ENCODE data around the gene PAPSS1. TPM values are rescaled to one million over a fixed set of nuclear protein-coding genes. Genes with fewer than 3 reads are reported as not detected.

PAPSS1 gene
- total and polyA plus RNA-seq, 2 donors (not counting 1 experiment from before 2014, with no cell fraction given), result 59.9 to 70.3 TPM

DNA sequence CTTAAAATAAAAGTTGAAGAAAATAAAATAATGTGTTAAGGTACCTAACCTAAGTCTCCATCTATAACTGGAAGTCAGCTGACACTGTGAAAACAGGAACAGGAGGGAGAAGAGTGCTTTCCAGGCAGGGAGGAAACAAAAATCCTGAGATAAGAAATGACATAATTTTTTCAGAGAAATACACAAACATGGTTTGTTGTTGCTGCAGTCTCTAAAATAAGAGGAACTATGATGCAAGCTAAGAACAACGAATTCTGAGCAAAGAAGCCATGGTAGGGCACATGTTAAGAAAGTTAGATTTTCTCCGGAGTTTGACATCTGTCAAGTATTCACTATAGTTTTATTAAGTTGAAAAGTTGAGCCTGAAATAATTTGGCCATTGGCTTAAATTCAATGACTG is 26.9 kb downstream of the PAPSS1 start:
- no peak overlapping the region for H2AFZ ChIP-seq (ENCODE audit: low read length)
- H4K20me1 ChIP-seq (ENCODE audit: control insufficient read depth, extremely low read depth, insufficient read depth, low read length), result no peaks in the 10 kb centered on the region
- H3K4me3 ChIP-seq (replicated peaks in 1 of 4; ENCODE audit: control extremely low read depth in 1 of 4, insufficient read depth in 1 of 4, low read depth in 3 of 4, low read length in 4 of 4), result no peak overlapping the region
- no peak for TF ChIP-seq EZH2 (IDR thresholded peaks at IDR 0.05; ENCODE audit: low read length, missing control alignments)
- TF ChIP-seq, protein P1, sequence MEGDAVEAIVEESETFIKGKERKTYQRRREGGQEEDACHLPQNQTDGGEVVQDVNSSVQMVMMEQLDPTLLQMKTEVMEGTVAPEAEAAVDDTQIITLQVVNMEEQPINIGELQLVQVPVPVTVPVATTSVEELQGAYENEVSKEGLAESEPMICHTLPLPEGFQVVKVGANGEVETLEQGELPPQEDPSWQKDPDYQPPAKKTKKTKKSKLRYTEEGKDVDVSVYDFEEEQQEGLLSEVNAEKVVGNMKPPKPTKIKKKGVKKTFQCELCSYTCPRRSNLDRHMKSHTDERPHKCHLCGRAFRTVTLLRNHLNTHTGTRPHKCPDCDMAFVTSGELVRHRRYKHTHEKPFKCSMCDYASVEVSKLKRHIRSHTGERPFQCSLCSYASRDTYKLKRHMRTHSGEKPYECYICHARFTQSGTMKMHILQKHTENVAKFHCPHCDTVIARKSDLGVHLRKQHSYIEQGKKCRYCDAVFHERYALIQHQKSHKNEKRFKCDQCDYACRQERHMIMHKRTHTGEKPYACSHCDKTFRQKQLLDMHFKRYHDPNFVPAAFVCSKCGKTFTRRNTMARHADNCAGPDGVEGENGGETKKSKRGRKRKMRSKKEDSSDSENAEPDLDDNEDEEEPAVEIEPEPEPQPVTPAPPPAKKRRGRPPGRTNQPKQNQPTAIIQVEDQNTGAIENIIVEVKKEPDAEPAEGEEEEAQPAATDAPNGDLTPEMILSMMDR (conservative IDR thresholded peaks at IDR 0.05 in 1 of 2, IDR thresholded peaks at IDR 0.05 in 1 of 2; ENCODE audit: low read depth in 1 of 2, low read length in 2 of 2), result no peak
- no peaks in the 10 kb centered on the region for H3K79me2 ChIP-seq (ENCODE audit: control insufficient read depth, insufficient read depth, low read length)
- H3K9ac ChIP-seq (ENCODE audit: insufficient read depth, low read length), result no peak overlapping the region
- H3K27ac ChIP-seq (ENCODE audit: insufficient read depth, low read length), result no peak overlapping the region
- H3K4me1 ChIP-seq (ENCODE audit: control insufficient read depth, extremely low read depth, insufficient read depth, low read length), result peaks cover 3% of the 10 kb centered on the region
- no peak overlapping the region for H3K4me2 ChIP-seq (ENCODE audit: extremely low read depth, insufficient read depth, low read length)
- no peaks in the 10 kb centered on the region for H3K36me3 ChIP-seq (ENCODE audit: control insufficient read depth, insufficient read depth, low read length)
- no peak for DNase-seq (ENCODE audit: low read depth in 2 of 2)
- H3K27me3 ChIP-seq (ENCODE audit: control insufficient read depth, insufficient read depth, low read length), result no peaks in the 10 kb centered on the region
- H3K9me3 ChIP-seq (ENCODE audit: control insufficient read depth, insufficient read depth, low read depth, low read length), result no peaks in the 10 kb centered on the region

- DNase-seq (ENCODE audit: low read depth in 2 of 2), result no peak
- no peaks in the 10 kb centered on the region for H4K20me1 ChIP-seq (ENCODE audit: control insufficient read depth, extremely low read depth, insufficient read depth, low read length)
- H3K27me3 ChIP-seq (ENCODE audit: control insufficient read depth, insufficient read depth, low read length), result no peaks in the 10 kb centered on the region
- no peak overlapping the region for H3K4me2 ChIP-seq (ENCODE audit: extremely low read depth, insufficient read depth, low read length)
- no peaks in the 10 kb centered on the region for H3K36me3 ChIP-seq (ENCODE audit: control insufficient read depth, insufficient read depth, low read length)
- no peak overlapping the region for H2AFZ ChIP-seq (ENCODE audit: low read length)
- no peaks in the 10 kb centered on the region for H3K9me3 ChIP-seq (ENCODE audit: control insufficient read depth, insufficient read depth, low read depth, low read length)
- H3K4me1 ChIP-seq (ENCODE audit: control insufficient read depth, extremely low read depth, insufficient read depth, low read length), result peaks cover 3% of the 10 kb centered on the region
- no peak overlapping the region for H3K27ac ChIP-seq (ENCODE audit: insufficient read depth, low read length)
- no peak overlapping the region for H3K4me3 ChIP-seq (replicated peaks in 1 of 4; ENCODE audit: control extremely low read depth in 1 of 4, insufficient read depth in 1 of 4, low read depth in 3 of 4, low read length in 4 of 4)
- no peaks in the 10 kb centered on the region for H3K79me2 ChIP-seq (ENCODE audit: control insufficient read depth, insufficient read depth, low read length)
- no peak for TF ChIP-seq EZH2 (IDR thresholded peaks at IDR 0.05; ENCODE audit: low read length, missing control alignments)
- TF ChIP-seq, protein P1 (conservative IDR thresholded peaks at IDR 0.05 in 1 of 2, IDR thresholded peaks at IDR 0.05 in 1 of 2; ENCODE audit: low read depth in 1 of 2, low read length in 2 of 2), result no peak
- no peak overlapping the region for H3K9ac ChIP-seq (ENCODE audit: insufficient read depth, low read length)
These were observed 27.8 kb downstream of the PAPSS1 start for GRCh38 chr4:107692202-107692601.

DNA sequence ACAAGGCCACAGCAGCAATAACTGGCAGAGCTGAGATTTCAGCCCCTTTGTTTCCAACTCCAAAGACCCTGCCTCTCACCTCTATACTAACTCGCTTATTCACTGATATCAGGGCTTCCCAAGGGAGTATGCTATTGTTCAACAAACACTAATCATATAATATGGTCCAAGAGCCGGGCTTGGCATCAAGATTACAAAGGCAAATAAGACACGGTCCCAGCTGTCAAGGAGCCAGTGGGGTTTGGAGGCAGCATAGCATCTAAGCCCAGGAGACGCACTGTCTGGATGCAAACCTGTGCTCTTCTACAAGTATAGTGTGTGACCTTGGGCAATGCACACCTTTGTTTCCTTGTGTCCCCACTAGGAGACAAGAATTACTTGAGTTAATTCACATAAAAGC is 28.7 kb downstream of the PAPSS1 start:
- H2AFZ ChIP-seq (ENCODE audit: low read length), result no peak overlapping the region
- H3K4me3 ChIP-seq (replicated peaks in 1 of 4; ENCODE audit: control extremely low read depth in 1 of 4, insufficient read depth in 1 of 4, low read depth in 3 of 4, low read length in 4 of 4), result no peak overlapping the region
- H3K4me2 ChIP-seq (ENCODE audit: extremely low read depth, insufficient read depth, low read length), result no peak overlapping the region
- no peaks in the 10 kb centered on the region for H4K20me1 ChIP-seq (ENCODE audit: control insufficient read depth, extremely low read depth, insufficient read depth, low read length)
- DNase-seq (ENCODE audit: low read depth in 2 of 2), result no peak
- no peaks in the 10 kb centered on the region for H3K27me3 ChIP-seq (ENCODE audit: control insufficient read depth, insufficient read depth, low read length)
- H3K9me3 ChIP-seq (ENCODE audit: control insufficient read depth, insufficient read depth, low read depth, low read length), result no peaks in the 10 kb centered on the region
- TF ChIP-seq, protein P1 (conservative IDR thresholded peaks at IDR 0.05 in 1 of 2, IDR thresholded peaks at IDR 0.05 in 1 of 2; ENCODE audit: low read depth in 1 of 2, low read length in 2 of 2), result no peak
- TF ChIP-seq EZH2 (IDR thresholded peaks at IDR 0.05; ENCODE audit: low read length, missing control alignments), result no peak
- H3K4me1 ChIP-seq (ENCODE audit: control insufficient read depth, extremely low read depth, insufficient read depth, low read length), result peaks cover 3% of the 10 kb centered on the region
- H3K36me3 ChIP-seq (ENCODE audit: control insufficient read depth, insufficient read depth, low read length), result no peaks in the 10 kb centered on the region
- no peaks in the 10 kb centered on the region for H3K79me2 ChIP-seq (ENCODE audit: control insufficient read depth, insufficient read depth, low read length)
- no peak overlapping the region for H3K27ac ChIP-seq (ENCODE audit: insufficient read depth, low read length)
- H3K9ac ChIP-seq (ENCODE audit: insufficient read depth, low read length), result no peak overlapping the region

All from fibroblast of lung (primary cell).